GM18951 (cell line): ENCODE results near the gene SPEN.
A peak's percentile ranks its signal among the peaks of the same experiment; 100 is the strongest.
"Not testable (repeated sequence)": the region's sequence is repeated elsewhere in the genome, so short reads cannot be mapped to it uniquely, and the experiment has no call there.

Experiments used
- POLR2A ChIP-seq: IDR thresholded peaks from 4 replicates; pipeline ENCODE4 v1.6.1; 2011; ENCODE audit warnings: mild to moderate bottlenecking; ENCODE audit not compliant: insufficient read length, insufficient read depth; ENCODE audit errors: extremely low read depth
- in situ Hi-C: fragments of 300-500 bp; cut with MboI; formaldehyde crosslinking; loops from one replicate; pipeline ENCODE4 v1.12.0; 2022; ENCODE audit warnings: low sequenced_read_pairs, mixed read lengths, inconsistent platforms; ENCODE audit not compliant: unreplicated experiment

SPEN gene

DNA sequence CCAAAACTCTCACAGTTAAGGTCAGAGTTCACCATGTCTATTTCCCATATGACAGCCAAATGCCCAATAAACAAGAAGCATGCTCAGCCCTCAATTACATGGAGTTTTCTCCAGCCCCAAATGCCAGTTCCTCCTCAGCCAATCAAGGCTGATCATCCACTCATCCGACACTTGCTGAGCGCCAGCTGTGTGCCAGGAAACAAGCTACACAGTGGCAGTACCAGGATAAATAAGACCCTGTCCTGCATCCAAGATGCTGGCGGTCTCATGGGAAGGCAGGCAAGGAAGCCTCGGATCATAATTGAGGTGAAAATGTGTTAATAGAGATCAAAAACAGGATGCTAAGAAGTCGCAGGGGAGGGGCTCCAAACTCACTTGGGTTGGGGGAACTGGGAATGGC lies 120.7 kb downstream of the SPEN start:
- in situ Hi-C loops: no loop called here

GRCh38 chr1:15969321-15969880 lies 121.9 kb downstream of the SPEN start:
- in situ Hi-C loops: no loop called here
- no peak for TF ChIP-seq POLR2A

More for the DNA sequence above, 120.7 kb downstream of the SPEN start:
- TF ChIP-seq POLR2A: no peak

DNA sequence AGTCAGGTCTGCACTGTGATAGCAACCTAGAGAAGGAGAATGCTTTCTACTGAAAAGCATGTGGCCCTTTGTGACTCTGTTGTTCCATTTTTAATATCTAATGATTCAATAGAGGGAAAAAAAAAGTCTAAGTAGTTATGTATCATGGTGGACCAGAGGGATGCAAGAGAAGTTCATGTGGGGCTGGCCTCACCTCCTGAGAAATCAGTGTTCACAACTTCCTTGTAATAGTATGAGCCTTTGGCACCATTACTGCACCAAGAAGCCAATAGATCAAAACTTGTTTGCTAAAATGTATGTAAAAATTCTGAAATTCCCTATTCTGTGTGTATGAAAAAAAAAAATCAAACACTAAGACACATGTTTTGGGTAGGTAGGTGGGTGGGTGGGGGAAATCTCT lies 123.4 kb downstream of the SPEN start:
- in situ Hi-C loops: no loop called here
- no peak for TF ChIP-seq POLR2A

GRCh38 chr1:15972409-15972808 lies 124.9 kb downstream of the SPEN start:
- no peak for TF ChIP-seq POLR2A
- in situ Hi-C loops: no loop called here

DNA sequence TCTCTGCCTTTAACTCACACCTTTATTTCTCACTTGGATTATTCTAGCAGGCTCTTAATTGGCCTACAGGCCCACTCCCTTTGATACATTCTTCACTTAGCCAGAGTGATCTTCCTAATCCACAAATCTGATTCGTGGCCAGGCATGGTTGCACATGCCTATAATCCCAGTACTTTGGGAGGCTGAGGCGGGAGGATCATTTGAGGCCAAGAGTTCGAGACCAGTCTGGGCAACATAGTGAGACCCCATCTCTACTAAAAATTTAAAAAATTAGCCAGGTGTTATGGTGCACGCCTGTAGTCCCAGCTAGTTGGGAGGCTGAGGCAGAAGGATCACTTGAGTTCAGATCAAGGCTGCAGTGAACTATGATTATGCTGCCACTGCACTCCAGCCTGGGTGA lies 126.3 kb downstream of the SPEN start:
- TF ChIP-seq POLR2A: no peak
- in situ Hi-C loops: no loop called here

DNA sequence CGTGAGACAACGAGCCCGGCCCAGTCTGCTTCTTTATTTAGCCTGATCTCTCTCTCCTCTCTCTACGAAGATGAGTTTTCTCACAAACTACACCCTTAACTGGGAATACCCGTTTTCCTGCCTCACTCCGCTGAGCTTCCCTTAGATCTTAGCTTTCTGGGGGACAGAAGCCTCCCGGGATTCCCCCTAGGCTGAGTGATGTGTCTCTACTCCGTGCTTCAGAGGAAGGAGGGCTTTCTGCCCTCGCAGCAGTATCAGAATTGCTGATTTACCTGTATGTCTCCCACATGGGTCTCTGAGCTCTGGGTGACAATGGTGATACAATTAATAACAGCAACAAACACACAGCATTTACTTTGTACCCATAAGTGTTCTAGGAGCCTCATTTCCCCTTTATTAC lies 127.3 kb downstream of the SPEN start:
- in situ Hi-C loops: no loop called here
- TF ChIP-seq POLR2A: no peak

GRCh38 chr1:15975358-15975804 lies 127.9 kb downstream of the SPEN start:
- in situ Hi-C loops: no loop called here

GRCh38 chr1:15975805-15976680 lies 128.5 kb downstream of the SPEN start, which contains the start of gene ZBTB17:
Gene ZBTB17, minus strand, starts transcription at chr1:15976101. Its CDS starts 27,606 bp downstream, at chr1:15948495.
- in situ Hi-C loops: no loop called here
- peak; percentile 76 for TF ChIP-seq POLR2A

More at GRCh38 chr1:15975358-15975804, 127.9 kb downstream of the SPEN start:
- no peak for TF ChIP-seq POLR2A

GRCh38 chr1:15977947-15978346 lies 130.4 kb downstream of the SPEN start:
- in situ Hi-C loops: not testable (repeated sequence)

DNA sequence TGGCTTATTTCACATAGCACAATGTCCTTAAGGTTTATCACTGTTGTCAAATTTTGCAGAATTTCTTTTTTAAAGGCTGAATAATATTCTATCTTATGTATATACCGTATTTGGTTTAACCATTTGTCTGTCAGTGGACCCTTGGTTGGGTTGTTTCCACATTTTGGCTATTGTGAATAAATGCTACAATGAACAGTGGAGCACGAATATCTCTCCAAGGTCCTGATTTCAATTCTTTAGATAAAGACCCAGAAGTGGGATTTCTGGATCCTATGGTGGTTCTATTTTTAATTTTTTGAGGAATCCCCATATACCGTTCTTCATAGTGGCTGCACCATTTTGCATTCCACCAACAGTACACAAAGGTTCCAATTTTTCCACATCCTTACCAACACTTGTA lies 134.2 kb downstream of the SPEN start:
- TF ChIP-seq POLR2A: no peak
- in situ Hi-C loops: no loop called here

GRCh38 chr1:15983275-15983674 lies 135.8 kb downstream of the SPEN start:
- no peak for TF ChIP-seq POLR2A
- in situ Hi-C loops: no loop called here

DNA sequence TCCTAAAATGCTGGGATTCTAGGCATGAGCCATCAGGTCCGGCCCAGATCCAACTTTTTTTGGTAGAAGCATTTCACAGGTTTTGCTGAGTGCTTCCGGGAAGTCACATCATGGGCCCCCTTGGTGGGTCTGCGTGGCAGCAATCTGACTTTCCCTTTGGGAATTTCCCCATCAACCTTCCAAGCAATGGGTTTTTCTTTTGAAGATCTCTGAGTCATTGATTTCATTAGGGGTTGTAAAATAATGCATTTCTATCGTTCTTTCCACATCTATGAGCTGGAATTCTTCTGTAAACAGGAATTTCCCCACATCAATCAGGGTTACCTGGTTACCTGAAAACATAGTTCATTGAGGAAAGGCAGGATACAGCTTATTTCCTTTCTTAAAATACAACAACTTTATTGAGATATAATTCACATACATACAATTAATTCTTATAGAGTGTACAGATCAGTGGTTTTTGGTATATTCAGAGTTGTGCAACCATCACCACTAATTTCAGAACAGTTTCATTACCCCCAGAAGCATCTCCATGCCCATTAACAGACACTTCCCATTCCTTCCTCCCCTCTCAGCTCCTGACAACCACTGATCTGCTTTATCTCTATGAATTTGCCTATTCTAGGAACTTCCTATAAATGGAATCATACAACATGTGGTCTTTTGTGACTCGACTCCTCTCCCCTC lies 138.2 kb downstream of the SPEN start:
- in situ Hi-C loops: no loop called here
- no peak for TF ChIP-seq POLR2A

DNA sequence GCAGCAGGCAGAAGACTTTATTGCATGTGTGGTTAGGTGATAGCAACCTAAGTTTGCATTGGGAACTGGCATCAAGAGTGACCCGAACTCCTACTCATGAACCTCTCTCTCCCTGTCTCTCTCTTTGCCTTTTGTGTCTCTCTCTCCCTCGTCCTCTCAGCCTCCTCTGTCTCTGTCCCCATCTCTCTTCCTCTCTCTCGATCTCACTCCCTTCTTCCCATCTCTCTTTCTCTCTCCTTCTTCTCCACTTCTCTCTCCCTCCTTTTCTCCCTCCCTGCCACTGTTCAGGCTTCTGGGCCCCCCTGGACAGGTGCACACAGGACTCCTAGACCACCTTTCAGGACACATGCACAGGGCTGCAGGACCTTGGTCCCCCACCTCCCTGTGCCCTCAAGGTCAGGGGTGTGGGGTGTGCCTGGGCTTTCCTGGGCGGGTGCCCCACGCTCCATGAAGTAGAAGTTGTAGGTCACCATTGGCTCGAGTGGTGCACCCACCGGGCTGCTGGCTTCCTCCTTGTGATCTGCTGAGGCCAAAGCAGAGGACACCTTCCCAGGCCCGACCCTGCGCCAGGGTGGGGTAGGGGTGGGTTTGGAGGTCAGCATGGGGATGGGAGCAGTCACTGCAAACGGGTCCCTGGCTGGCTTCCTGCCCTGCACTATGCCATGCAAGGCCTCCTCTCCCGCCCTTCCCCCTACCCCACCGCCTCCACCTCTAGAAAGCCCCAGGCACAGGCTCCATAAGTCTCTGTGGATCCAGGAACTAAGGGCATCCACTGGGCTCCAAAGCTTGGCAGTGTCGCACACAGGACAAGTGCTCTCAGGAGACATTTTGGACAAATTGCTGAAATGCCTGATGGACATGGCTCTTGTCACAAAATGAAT lies 141.6 kb downstream of the SPEN start:
- no peak for TF ChIP-seq POLR2A
- in situ Hi-C loops: no loop called here

DNA sequence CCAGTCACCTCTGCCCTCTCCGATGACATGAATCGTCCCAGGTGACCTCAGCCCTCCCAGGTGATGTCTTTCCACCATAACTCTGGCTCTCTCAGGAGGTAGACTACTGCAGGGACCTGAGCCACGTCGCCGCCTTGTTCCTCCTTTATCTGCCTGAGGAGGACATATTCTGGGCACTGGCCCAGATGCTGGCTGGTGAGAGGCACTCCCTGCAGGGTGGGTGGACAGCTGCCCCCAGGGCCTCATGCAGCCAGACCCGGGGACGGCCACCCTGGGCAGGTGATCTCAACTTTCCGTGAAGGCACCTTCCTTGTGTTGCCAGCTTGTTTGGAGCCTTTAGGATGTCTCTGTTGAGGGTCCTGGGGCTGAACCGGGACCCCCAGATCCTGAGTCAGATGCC lies 142.3 kb downstream of the SPEN start:
- in situ Hi-C loops: no loop called here
- no peak for TF ChIP-seq POLR2A
